ENCODE measurements around the gene ABHD17C.

Gene ABHD17C

DNA sequence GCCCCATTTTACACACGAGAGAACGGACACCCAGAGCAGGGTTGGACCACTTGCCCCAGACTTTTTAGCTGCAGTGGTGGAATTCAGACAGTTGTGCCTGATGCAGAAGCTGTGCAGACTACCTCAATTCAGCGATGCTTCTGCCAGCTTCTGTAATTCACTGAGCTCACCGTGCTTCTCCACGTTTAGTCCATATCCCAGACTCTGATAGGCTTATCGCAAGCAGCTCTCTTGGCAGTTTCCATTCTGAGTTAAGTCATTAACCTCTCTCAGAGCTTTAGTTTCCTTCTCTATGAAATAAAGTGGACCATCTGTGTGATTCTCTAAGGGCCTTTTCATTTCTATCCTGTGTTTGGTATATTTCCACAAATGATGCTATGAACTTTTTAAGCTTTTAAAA is 37.1 kb downstream of the ABHD17C start:
- Histone ChIP-seq H3K27ac (no peak overlapping the region), H3K36me3 (no peaks in the 10 kb centered on the region), H3K4me1 (ENCODE audit: control insufficient read depth in 1 of 2, insufficient read depth in 1 of 2, low read depth in 1 of 2, low read length in 1 of 2) (no peaks in the 10 kb centered on the region), H3K27me3 (no peaks in the 10 kb centered on the region), H3K9me3 (no peaks in the 10 kb centered on the region), H3K4me3 (ENCODE audit: low read depth in 1 of 2, low read length in 1 of 2) (no peak overlapping the region)
- TF ChIP-seq, protein P1, sequence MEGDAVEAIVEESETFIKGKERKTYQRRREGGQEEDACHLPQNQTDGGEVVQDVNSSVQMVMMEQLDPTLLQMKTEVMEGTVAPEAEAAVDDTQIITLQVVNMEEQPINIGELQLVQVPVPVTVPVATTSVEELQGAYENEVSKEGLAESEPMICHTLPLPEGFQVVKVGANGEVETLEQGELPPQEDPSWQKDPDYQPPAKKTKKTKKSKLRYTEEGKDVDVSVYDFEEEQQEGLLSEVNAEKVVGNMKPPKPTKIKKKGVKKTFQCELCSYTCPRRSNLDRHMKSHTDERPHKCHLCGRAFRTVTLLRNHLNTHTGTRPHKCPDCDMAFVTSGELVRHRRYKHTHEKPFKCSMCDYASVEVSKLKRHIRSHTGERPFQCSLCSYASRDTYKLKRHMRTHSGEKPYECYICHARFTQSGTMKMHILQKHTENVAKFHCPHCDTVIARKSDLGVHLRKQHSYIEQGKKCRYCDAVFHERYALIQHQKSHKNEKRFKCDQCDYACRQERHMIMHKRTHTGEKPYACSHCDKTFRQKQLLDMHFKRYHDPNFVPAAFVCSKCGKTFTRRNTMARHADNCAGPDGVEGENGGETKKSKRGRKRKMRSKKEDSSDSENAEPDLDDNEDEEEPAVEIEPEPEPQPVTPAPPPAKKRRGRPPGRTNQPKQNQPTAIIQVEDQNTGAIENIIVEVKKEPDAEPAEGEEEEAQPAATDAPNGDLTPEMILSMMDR (IDR thresholded peaks at IDR 0.05): no peak

GRCh38 chr15:80732818-80733217 is 37.7 kb downstream of the ABHD17C start:
- Histone ChIP-seq H3K4me1 (ENCODE audit: control insufficient read depth in 1 of 2, insufficient read depth in 1 of 2, low read depth in 1 of 2, low read length in 1 of 2) (no peaks in the 10 kb centered on the region), H3K27ac (no peak overlapping the region), H3K4me3 (ENCODE audit: low read depth in 1 of 2, low read length in 1 of 2) (no peak overlapping the region), H3K27me3 (no peaks in the 10 kb centered on the region), H3K36me3 (no peaks in the 10 kb centered on the region), H3K9me3 (no peaks in the 10 kb centered on the region)
- TF ChIP-seq, protein P1 (IDR thresholded peaks at IDR 0.05): no peak

DNA sequence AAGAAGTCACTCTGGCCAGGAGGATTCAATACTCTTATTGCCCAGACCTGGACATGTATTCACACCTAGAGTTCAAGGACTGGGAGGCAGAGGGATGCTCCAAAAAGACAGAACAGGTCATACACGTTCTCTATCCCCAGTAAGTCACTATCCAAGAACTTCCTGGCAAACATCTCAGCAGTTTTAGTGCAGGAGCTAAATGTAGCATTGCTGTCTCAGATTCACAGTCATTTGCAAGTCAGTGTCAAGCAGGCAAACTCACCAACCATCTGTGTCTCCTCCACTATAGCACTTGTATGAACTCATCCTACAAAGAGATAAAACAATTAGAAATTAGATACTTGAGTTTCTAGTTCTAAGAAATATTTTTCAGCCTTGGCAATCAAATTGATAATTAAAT is 38.4 kb downstream of the ABHD17C start:
- H3K4me3 ChIP-seq (ENCODE audit: low read depth in 1 of 2, low read length in 1 of 2): no peak overlapping the region
- H3K9me3 ChIP-seq: no peaks in the 10 kb centered on the region
- TF ChIP-seq, protein P1 (IDR thresholded peaks at IDR 0.05): no peak
- no peaks in the 10 kb centered on the region for H3K36me3 ChIP-seq
- H3K27ac ChIP-seq: no peak overlapping the region
- no peaks in the 10 kb centered on the region for H3K27me3 ChIP-seq
- H3K4me1 ChIP-seq (ENCODE audit: control insufficient read depth in 1 of 2, insufficient read depth in 1 of 2, low read depth in 1 of 2, low read length in 1 of 2): no peaks in the 10 kb centered on the region

GRCh38 chr15:80735344-80735743 is 40.2 kb downstream of the ABHD17C start:
- TF ChIP-seq, protein P1 (IDR thresholded peaks at IDR 0.05): no peak
- H3K9me3 ChIP-seq: no peaks in the 10 kb centered on the region

DNA sequence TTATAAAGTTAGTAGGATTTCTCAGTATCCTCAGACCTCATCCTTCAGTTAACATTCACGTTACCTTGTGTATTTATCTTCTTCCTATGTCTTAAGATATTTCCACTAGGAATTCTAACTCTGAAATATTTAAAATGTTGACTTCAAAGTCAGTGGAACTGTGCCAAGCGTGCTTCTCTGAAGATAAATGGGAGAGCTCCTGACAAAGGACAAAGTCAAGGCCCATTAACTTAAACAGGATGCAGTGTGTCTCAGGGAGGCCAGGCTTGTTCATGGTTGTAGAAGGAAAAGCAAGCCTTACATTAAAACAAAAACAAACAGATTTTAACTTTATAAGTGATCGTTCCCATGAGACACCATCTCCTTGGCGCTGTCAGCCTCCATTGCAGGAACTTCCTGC is 41.5 kb downstream of the ABHD17C start:
- no peak overlapping the region for H3K27ac ChIP-seq
- H3K27me3 ChIP-seq: no peaks in the 10 kb centered on the region
- peaks cover 22% of the 10 kb centered on the region in 2 experiments for H3K4me1 ChIP-seq (ENCODE audit: control insufficient read depth in 1 of 2, insufficient read depth in 1 of 2, low read depth in 1 of 2, low read length in 1 of 2)
- H3K9me3 ChIP-seq: no peaks in the 10 kb centered on the region
- TF ChIP-seq, protein P1 (IDR thresholded peaks at IDR 0.05): no peak
- H3K36me3 ChIP-seq: no peaks in the 10 kb centered on the region
- no peak overlapping the region for H3K4me3 ChIP-seq (ENCODE audit: low read depth in 1 of 2, low read length in 1 of 2)

More at GRCh38 chr15:80735344-80735743, 40.2 kb downstream of the ABHD17C start:
- H3K27ac ChIP-seq: no peak overlapping the region
- no peak overlapping the region for H3K4me3 ChIP-seq (ENCODE audit: low read depth in 1 of 2, low read length in 1 of 2)
- H3K36me3 ChIP-seq: no peaks in the 10 kb centered on the region
- no peaks in the 10 kb centered on the region for H3K27me3 ChIP-seq
- peaks cover 12 to 13% of the 10 kb centered on the region in 2 experiments for H3K4me1 ChIP-seq (ENCODE audit: control insufficient read depth in 1 of 2, insufficient read depth in 1 of 2, low read depth in 1 of 2, low read length in 1 of 2)

GRCh38 chr15:80739919-80740318 is 44.8 kb downstream of the ABHD17C start:
- H3K4me1 ChIP-seq (ENCODE audit: control insufficient read depth in 1 of 2, insufficient read depth in 1 of 2, low read depth in 1 of 2, low read length in 1 of 2): peaks cover 28 to 29% of the 10 kb centered on the region in 2 experiments
- no peaks in the 10 kb centered on the region for H3K36me3 ChIP-seq
- no peak overlapping the region for H3K27ac ChIP-seq
- TF ChIP-seq, protein P1 (IDR thresholded peaks at IDR 0.05): no peak
- H3K9me3 ChIP-seq: no peaks in the 10 kb centered on the region
- no peaks in the 10 kb centered on the region for H3K27me3 ChIP-seq
- no peak overlapping the region for H3K4me3 ChIP-seq (ENCODE audit: low read depth in 1 of 2, low read length in 1 of 2)

Measured in neutrophil (primary cell).